Hepatic stellate cell (primary cell): ENCODE data around the gene MYO7B.

Source experiments
- DNase-seq: peaks from one replicate; pipeline ENCODE4 v3.0.0; 2011; ENCODE audit warnings: low spot score

The MYO7B gene

GRCh38 chr2:127590386-127591190 lies 55.1 kb downstream of the MYO7B start:
- no peak for DNase-seq

GRCh38 chr2:127591221-127591923 lies 55.9 kb downstream of the MYO7B start:
- DNase-seq: peak; percentile 88

GRCh38 chr2:127592761-127593227 lies 57.3 kb downstream of the MYO7B start:
- DNase-seq: no peak

GRCh38 chr2:127593228-127594115 lies 58.0 kb downstream of the MYO7B start:
- DNase-seq: no peak

- DNase-seq: no peak
Observed at GRCh38 chr2:127594116-127594591, 58.7 kb downstream of the MYO7B start.

- DNase-seq: no peak
Observed at GRCh38 chr2:127596311-127597045, 61.0 kb downstream of the MYO7B start.

- DNase-seq: no peak
Observed at GRCh38 chr2:127597046-127597983, 61.8 kb downstream of the MYO7B start.

- no peak for DNase-seq
Observed at GRCh38 chr2:127597984-127598380, 62.5 kb downstream of the MYO7B start.

- no peak for DNase-seq
Observed at GRCh38 chr2:127598711-127599110, 63.2 kb downstream of the MYO7B start.

GRCh38 chr2:127599211-127599610 lies 63.7 kb downstream of the MYO7B start:
- DNase-seq: no peak

GRCh38 chr2:127604986-127605385 lies 69.5 kb downstream of the MYO7B start:
- no peak for DNase-seq

- DNase-seq: no peak
Observed at GRCh38 chr2:127605691-127606263, 70.3 kb downstream of the MYO7B start.

- DNase-seq: no peak
Observed at GRCh38 chr2:127606625-127607398, 71.3 kb downstream of the MYO7B start.

- DNase-seq: no peak
Observed at GRCh38 chr2:127607399-127607908, 72.0 kb downstream of the MYO7B start.

GRCh38 chr2:127608061-127609030 lies 72.9 kb downstream of the MYO7B start:
- no peak for DNase-seq

- no peak for DNase-seq
Observed at GRCh38 chr2:127609031-127609751, 73.7 kb downstream of the MYO7B start.

- no peak for DNase-seq
Observed at GRCh38 chr2:127609818-127610217, 74.3 kb downstream of the MYO7B start.
